Omental fat pad (tissue), 4 donors: ENCODE measurements around the gene RAC3. TPM values are rescaled to one million over a fixed set of nuclear protein-coding genes. Genes with fewer than 3 reads are reported as not detected.
A peak's percentile ranks its signal among the peaks of the same experiment; 100 is the strongest.

Experiments used
- ATAC-seq: fragments of 150-250 bp; one replicate; pipeline ENCODE4 v1.9.1; 2016; ENCODE audit warnings: mild to moderate bottlenecking, moderate library complexity; ENCODE audit not compliant: low FRiP score
- DNase-seq: peaks from one replicate; pipeline ENCODE4 v3.0.0-alpha.2; 2019; ENCODE audit warnings: low spot score
- CTCF ChIP-seq, 3 donors: fragments of 450-650 bp; IDR thresholded peaks; one replicate each; pipeline ENCODE4 v1.5.1; 2016 to 2017; ENCODE audit warnings: antibody characterized with exemption in 3 of 3, mild to moderate bottlenecking in 3 of 3, moderate library complexity in 2 of 3
- total RNA-seq, 4 donors: library from RNA; depleted of rRNA; stranded (reverse); fragments of >200 nt; gene quantifications; one replicate each; pipeline ENCODE4 v1.1.0, GENCODE V29; 2016

Gene RAC3
- total RNA-seq, 4 donors from 2014 or later, result 7.9 to 25.1 (median 12.0) TPM

GRCh38 chr17:82005701-82006348 lies 25.7 kb upstream of the RAC3 start:
- no peak for ATAC-seq
- TF ChIP-seq CTCF (IDR thresholded peaks at IDR 0.05), result no peak
- DNase-seq, result no peak

GRCh38 chr17:82006468-82007227 lies 24.8 kb upstream of the RAC3 start:
- ATAC-seq, result peak; percentile 35
- DNase-seq, result no peak
- no peak for TF ChIP-seq CTCF (IDR thresholded peaks at IDR 0.05)

- TF ChIP-seq CTCF (IDR thresholded peaks at IDR 0.05), result no peak
- ATAC-seq (no peak), DNase-seq (no peak)
These were observed 24.3 kb upstream of the RAC3 start for GRCh38 chr17:82007228-82007494.

- no peak for TF ChIP-seq CTCF (IDR thresholded peaks at IDR 0.05)
- DNase-seq, result no peak
- ATAC-seq, result no peak
These were observed 23.8 kb upstream of the RAC3 start for GRCh38 chr17:82007495-82008257.

GRCh38 chr17:82008258-82008940 lies 23.1 kb upstream of the RAC3 start:
- DNase-seq (no peak), ATAC-seq (no peak)
- no peak for TF ChIP-seq CTCF (IDR thresholded peaks at IDR 0.05)

- ATAC-seq (no peak), DNase-seq (no peak)
- no peak for TF ChIP-seq CTCF (IDR thresholded peaks at IDR 0.05)
These were observed 22.5 kb upstream of the RAC3 start for GRCh38 chr17:82008941-82009405.
